Spleen (tissue), 11 donors: ENCODE results near the gene PALM. TPM values are rescaled to one million over a fixed set of nuclear protein-coding genes. Genes with fewer than 3 reads are reported as not detected.
"Not testable (repeated sequence)": the region's sequence is repeated elsewhere in the genome, so short reads cannot be mapped to it uniquely, and the experiment has no call there.

Source experiments
- DNase-seq: peaks from one replicate; pipeline ENCODE4 v3.0.0-alpha.2; 2020
- H3K27ac ChIP-seq, 8 donors: fragments of 200-600 bp; sonication (generic) in 7 of 8; 1 replicate in 4 of 8; 2 replicates in 4 of 8; pipeline versions ENCODE4 v1.5.0 to v1.8.0; 2016 to 2021; ENCODE audit warnings: inconsistent platforms in 4 of 8, mild to moderate bottlenecking in 4 of 8, moderate library complexity in 1 of 8
- H3K27me3 ChIP-seq, 7 donors: fragments of 200-600 bp; sonication (generic) in 6 of 7; replicated peaks in 1 of 7; 1 replicate in 4 of 7; 2 replicates in 3 of 7; pipeline versions ENCODE4 v1.5.0 to v1.8.0; 2016 to 2021; ENCODE audit warnings: inconsistent platforms in 3 of 7, mild to moderate bottlenecking in 1 of 7
- H3K36me3 ChIP-seq, 6 donors: fragments of 200-600 bp; sonication (generic) in 5 of 6; 1 replicate in 4 of 6; 2 replicates in 2 of 6; pipeline versions ENCODE4 v1.5.0 to v1.8.0; 2016 to 2021; ENCODE audit warnings: inconsistent platforms in 2 of 6
- H3K4me1 ChIP-seq, 6 donors: fragments of 200-600 bp; sonication (generic) in 5 of 6; 1 replicate in 3 of 6; 2 replicates in 3 of 6; pipeline versions ENCODE4 v1.5.0 to v1.8.0; 2016 to 2021; ENCODE audit warnings: inconsistent platforms in 3 of 6
- H3K4me3 ChIP-seq, 8 donors: fragments of 200-600 bp; sonication (generic) in 7 of 8; 1 replicate in 4 of 8; 2 replicates in 4 of 8; pipeline versions ENCODE4 v1.5.0 to v1.8.0; 2016 to 2021; ENCODE audit warnings: inconsistent platforms in 4 of 8, mild to moderate bottlenecking in 4 of 8, moderate library complexity in 2 of 8
- H3K9me3 ChIP-seq, 8 donors: fragments of 200-600 bp; sonication (generic) in 7 of 8; 1 replicate in 4 of 8; 2 replicates in 4 of 8; pipeline versions ENCODE4 v1.5.0 to v1.8.0; 2016 to 2021; ENCODE audit warnings: inconsistent platforms in 4 of 8
- POLR2A ChIP-seq, 3 donors: fragments of 450-650 bp; IDR thresholded peaks; one replicate each; pipeline ENCODE4 v1.5.1; 2017; ENCODE audit warnings: antibody characterized with exemption in 3 of 3, mild to moderate bottlenecking in 1 of 3
- POLR2AphosphoS5 ChIP-seq, 3 donors: sonication (generic); formaldehyde crosslinking; IDR thresholded peaks; one replicate each; pipeline ENCODE4 v1.5.1; 2017; ENCODE audit warnings: antibody characterized with exemption in 3 of 3
- WGBS, 5 donors: extraction: QIAGEN DNeasy Blood & Tissue Kit in 3 of 5; methylation state at CpG; one replicate each; pipeline versions ENCODE4 v1.1.5 to v1.1.7; 2013 to 2018; 5-methylcytosine and 5-hydroxymethylcytosine counted together
- intact Hi-C: fragments of 100-400 bp; cut with DNase I; formaldehyde crosslinking; loops from one replicate; pipeline ENCODE4 v1.15.0; 2023; ENCODE audit warnings: low total_unique reads
- polyA plus RNA-seq, 3 donors: library from polyadenylated mRNA; stranded (reverse); fragments of 200-250 nt; gene quantifications; one replicate each; pipeline ENCODE4 v1.2.1, GENCODE V29; 2013
- total RNA-seq, 7 donors: library from RNA; depleted of rRNA in 3 of 7; stranded (reverse); fragments of >200 nt in 3 of 7; fragmentation: NEBNext Ultra II Directional in 4 of 7; extraction: Animal tissue kit (Norgen Biotek cat#: 25700) in 4 of 7; gene quantifications; one replicate each; pipeline versions ENCODE4 v1.1.0 to v1.2.1, GENCODE V29; 2016 to 2021
- TF ChIP-seq, protein P1 (sequence below), 11 experiments: fragments of 200-600 bp in 7 of 11; fragments of 450-650 bp in 4 of 11; sonication (generic) in 4 of 11; IDR thresholded peaks in 8 of 11; conservative IDR thresholded peaks in 3 of 11; 1 replicate in 7 of 11; 2 replicates in 4 of 11; pipeline versions ENCODE4 v1.4.0 to v1.8.0; 2016 to 2021; ENCODE audit warnings: antibody characterized with exemption in 11 of 11, inconsistent platforms in 4 of 11, mild to moderate bottlenecking in 1 of 11
- donor health status: healthy with polysubstance abuse.
- donor health status: DM: no; HTN: no; CAD: no; lungs with moderate emphysema.
- donor health status: DM: no; HTN: no; CAD: no.
- donor health status: Bipolar disorder and iron deficiency.
- donor health status: healthy.
- donor health status: DM: no; HTN: no; CAD: no.
- donor health status: DM: yes; HTN: yes; CAD: no.

The PALM gene
- total and polyA plus RNA-seq, 10 donors: 6.0 to 80.1 (median 27.0) TPM

- DNase-seq: no peak
- TF ChIP-seq, protein P1, sequence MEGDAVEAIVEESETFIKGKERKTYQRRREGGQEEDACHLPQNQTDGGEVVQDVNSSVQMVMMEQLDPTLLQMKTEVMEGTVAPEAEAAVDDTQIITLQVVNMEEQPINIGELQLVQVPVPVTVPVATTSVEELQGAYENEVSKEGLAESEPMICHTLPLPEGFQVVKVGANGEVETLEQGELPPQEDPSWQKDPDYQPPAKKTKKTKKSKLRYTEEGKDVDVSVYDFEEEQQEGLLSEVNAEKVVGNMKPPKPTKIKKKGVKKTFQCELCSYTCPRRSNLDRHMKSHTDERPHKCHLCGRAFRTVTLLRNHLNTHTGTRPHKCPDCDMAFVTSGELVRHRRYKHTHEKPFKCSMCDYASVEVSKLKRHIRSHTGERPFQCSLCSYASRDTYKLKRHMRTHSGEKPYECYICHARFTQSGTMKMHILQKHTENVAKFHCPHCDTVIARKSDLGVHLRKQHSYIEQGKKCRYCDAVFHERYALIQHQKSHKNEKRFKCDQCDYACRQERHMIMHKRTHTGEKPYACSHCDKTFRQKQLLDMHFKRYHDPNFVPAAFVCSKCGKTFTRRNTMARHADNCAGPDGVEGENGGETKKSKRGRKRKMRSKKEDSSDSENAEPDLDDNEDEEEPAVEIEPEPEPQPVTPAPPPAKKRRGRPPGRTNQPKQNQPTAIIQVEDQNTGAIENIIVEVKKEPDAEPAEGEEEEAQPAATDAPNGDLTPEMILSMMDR (IDR thresholded peaks at IDR 0.05 in 8 of 11, conservative IDR thresholded peaks at IDR 0.05 in 3 of 11): peak in 1 of 11 experiments; percentile 25
- TF ChIP-seq POLR2A (IDR thresholded peaks at IDR 0.05) (no peak), POLR2AphosphoS5 (IDR thresholded peaks at IDR 0.05) (no peak)
- H3K36me3 ChIP-seq: peaks cover 0 to 8% (median 0%) of the 10 kb centered on the region in 6 donors
- 73 to 77% (median 74%) methylated on average over 16 to 19 of the region's 19 CpGs for WGBS, 5 donors
- peaks cover 0 to 4% (median 0%) of the 10 kb centered on the region in 7 donors for H3K27me3 ChIP-seq
- no peak overlapping the region for H3K4me3 ChIP-seq
- peaks cover 0 to 31% (median 12%) of the 10 kb centered on the region in 8 donors for H3K9me3 ChIP-seq
- intact Hi-C loops: no loop called here
- peaks cover 0 to 20% (median 7%) of the 10 kb centered on the region in 6 donors for H3K4me1 ChIP-seq
- no peak overlapping the region for H3K27ac ChIP-seq
Measured at GRCh38 chr19:741506-742131, 32.9 kb downstream of the PALM start.

- peaks cover 0 to 3% (median 0%) of the 10 kb centered on the region in 7 donors for H3K27me3 ChIP-seq
- peak overlapping the region in 3 of 8 donors; percentile 13 to 21 (median 17) for H3K27ac ChIP-seq
- intact Hi-C loops: no loop called here
- peaks cover 0 to 41% (median 20%) of the 10 kb centered on the region in 8 donors for H3K9me3 ChIP-seq
- no peak overlapping the region for H3K4me3 ChIP-seq
- H3K36me3 ChIP-seq: peaks cover 0 to 17% (median 0%) of the 10 kb centered on the region in 6 donors
- no peak for DNase-seq
- 93 to 96% (median 94%) methylated on average over 24 of the region's 24 CpGs for WGBS, 5 donors
- TF ChIP-seq POLR2AphosphoS5 (IDR thresholded peaks at IDR 0.05): no peak
- TF ChIP-seq, protein P1 (IDR thresholded peaks at IDR 0.05 in 8 of 11, conservative IDR thresholded peaks at IDR 0.05 in 3 of 11): no peak
- no peak for TF ChIP-seq POLR2A (IDR thresholded peaks at IDR 0.05)
- peaks cover 0 to 15% (median 7%) of the 10 kb centered on the region in 6 donors for H3K4me1 ChIP-seq
Measured at GRCh38 chr19:742540-743075, 33.9 kb downstream of the PALM start.

GRCh38 chr19:743168-743687 is 34.5 kb downstream of the PALM start:
- Histone ChIP-seq H3K36me3 (peaks cover 0 to 20% (median 0%) of the 10 kb centered on the region in 6 donors), H3K9me3 (peaks cover 0 to 47% (median 25%) of the 10 kb centered on the region in 8 donors), H3K4me3 (no peak overlapping the region), H3K27me3 (no peaks in the 10 kb centered on the region), H3K4me1 (peaks cover 0 to 11% (median 5%) of the 10 kb centered on the region in 6 donors), H3K27ac (peak overlapping the region in 3 of 8 donors; percentile 13 to 21 (median 17))
- no peak for DNase-seq
- TF ChIP-seq POLR2A (IDR thresholded peaks at IDR 0.05) (no peak), POLR2AphosphoS5 (IDR thresholded peaks at IDR 0.05) (no peak)
- TF ChIP-seq, protein P1 (IDR thresholded peaks at IDR 0.05 in 8 of 11, conservative IDR thresholded peaks at IDR 0.05 in 3 of 11): no peak
- intact Hi-C loops: no loop called here
- WGBS, 5 donors: 45 to 86% (median 78%) methylated on average over 10 to 13 of the region's 13 CpGs

- peak overlapping the region in 3 of 8 donors; percentile 33 to 51 (median 48) for H3K27ac ChIP-seq
- H3K27me3 ChIP-seq: not testable (repeated sequence)
- 60 to 73% (median 69%) methylated on average over 6 to 7 of the region's 7 CpGs for WGBS, 5 donors
Measured at GRCh38 chr19:745138-745537, 36.4 kb downstream of the PALM start.

More at GRCh38 chr19:745138-745537, 36.4 kb downstream of the PALM start:
- H3K4me3 ChIP-seq, intact Hi-C loops, DNase-seq: not testable (repeated sequence)
- peaks cover 0 to 20% (median 0%) of the 10 kb centered on the region in 6 donors for H3K36me3 ChIP-seq
- H3K9me3 ChIP-seq: peaks cover 0 to 48% (median 26%) of the 10 kb centered on the region in 8 donors
- H3K4me1 ChIP-seq: peaks cover 0 to 11% (median 4%) of the 10 kb centered on the region in 6 donors
